Astrocyte (in vitro differentiated cells and primary cell): Measurements from ENCODE around the gene OPCML.

ENCODE experiments used
- CTCF ChIP-seq: IDR thresholded peaks from 2 replicates; pipeline ENCODE4 v1.5.1; 2011; ENCODE audit warnings: low read depth, mild to moderate bottlenecking, inconsistent platforms, low read length, moderate library complexity; ENCODE audit not compliant: insufficient read depth
- EZH2 ChIP-seq: IDR thresholded peaks from 2 replicates; pipeline ENCODE4 v1.6.1; 2012; ENCODE audit warnings: mild to moderate bottlenecking, low read length, inconsistent platforms; ENCODE audit not compliant: insufficient read depth

GRCh38 chr11:133331031-133331430 is 201.3 kb downstream of the OPCML start:
- TF ChIP-seq EZH2 (no peak), CTCF (no peak)
